ENCODE data around the gene ZDHHC18. TPM values are rescaled to one million over a fixed set of nuclear protein-coding genes. Genes with fewer than 3 reads are reported as not detected.
"Not testable (repeated sequence)": the region's sequence is repeated elsewhere in the genome, so short reads cannot be mapped to it uniquely, and the experiment has no call there.

Gene ZDHHC18
- total RNA-seq, 6 experiments from 2014 or later: 9.6 to 16.9 (median 14.1) TPM

DNA sequence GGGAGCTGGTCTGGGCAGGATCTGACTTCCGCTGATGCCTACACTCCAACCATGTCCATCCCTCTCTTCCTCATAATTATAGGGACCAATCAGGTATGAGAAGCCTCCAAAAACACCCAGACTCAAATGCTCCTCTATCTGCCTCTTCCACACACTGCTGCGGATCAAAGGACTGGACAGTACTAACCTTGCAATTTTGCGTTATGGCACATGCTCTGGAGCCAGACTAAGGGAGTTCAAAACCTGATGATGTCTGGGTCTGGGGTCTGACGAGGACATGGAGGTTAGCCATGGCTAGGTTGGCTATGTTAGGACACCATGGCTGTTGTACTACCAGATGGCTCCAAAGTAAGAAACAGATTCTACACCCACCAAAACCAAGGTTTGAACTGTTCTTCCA lies 53.3 kb downstream of the ZDHHC18 start:
- Histone ChIP-seq H3K27ac (no peak overlapping the region), H3K4me3 (no peak overlapping the region), H3K36me3 (peaks cover 0 to 70% (median 23%) of the 10 kb centered on the region in 4 donors), H3K27me3 (no peaks in the 10 kb centered on the region), H3K4me1 (peaks cover 0 to 7% (median 0%) of the 10 kb centered on the region in 4 donors), H3K9me3 (no peaks in the 10 kb centered on the region)
- WGBS (ENCODE audit: insufficient coverage, low coverage, low lambda C conversion rate, missing lambda C conversion rate): 92% methylated on average over 4 of the region's 4 CpGs
- intact Hi-C loops (cut with DNase I): loop anchor here (10.0 kb wide), 2 partner anchors 65 to 275 kb away; no protein-coding TSS in a partner anchor
- TF ChIP-seq CTCF (IDR thresholded peaks at IDR 0.05): no peak
- no peak for DNase-seq
- no peak for ATAC-seq

DNA sequence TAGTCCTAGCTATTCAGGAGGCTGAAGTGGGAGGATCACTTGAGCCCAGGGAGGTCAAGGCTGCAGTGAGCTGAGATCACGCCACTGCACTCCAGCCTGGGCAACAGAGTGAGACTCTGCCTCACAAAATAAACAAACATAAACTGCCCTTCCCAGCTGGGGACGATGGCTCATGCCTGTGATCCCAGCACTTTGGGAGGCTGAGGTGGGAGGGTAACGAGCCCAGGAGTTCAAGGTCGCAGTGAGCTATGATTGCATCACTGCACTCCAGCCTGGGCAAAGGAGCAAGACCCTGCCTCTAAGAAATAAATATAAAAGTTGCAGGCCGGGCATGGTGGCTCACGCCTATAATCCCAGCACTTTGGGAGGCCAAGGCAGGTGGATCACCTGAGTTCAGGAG lies 55.1 kb downstream of the ZDHHC18 start:
- peaks cover 0 to 84% (median 32%) of the 10 kb centered on the region in 4 donors for H3K36me3 ChIP-seq
- H3K27ac ChIP-seq: not testable (repeated sequence)
- 60% methylated on average over 1 of the region's 6 CpGs for WGBS (ENCODE audit: insufficient coverage, low coverage, low lambda C conversion rate, missing lambda C conversion rate)

GRCh38 chr1:26882696-26883463 lies 56.4 kb downstream of the ZDHHC18 start:
- 81% methylated on average over 5 of the region's 5 CpGs for WGBS (ENCODE audit: insufficient coverage, low coverage, low lambda C conversion rate, missing lambda C conversion rate)
- intact Hi-C loops (cut with DNase I): no loop called here
- no peak for TF ChIP-seq CTCF (IDR thresholded peaks at IDR 0.05)
- no peak for TF ChIP-seq POLR2A (IDR thresholded peaks at IDR 0.05)

More for the DNA sequence above, 55.1 kb downstream of the ZDHHC18 start:
- H3K27me3 ChIP-seq; H3K4me1 ChIP-seq; DNase-seq; H3K9me3 ChIP-seq; H3K4me3 ChIP-seq; intact Hi-C loops (cut with DNase I): not testable (repeated sequence)
- peak in 2 of 4 donors; percentile 49 to 61 for ATAC-seq

GRCh38 chr1:26887125-26887524 lies 60.6 kb downstream of the ZDHHC18 start:
- no CpG with 5 or more reads among the region's 1 CpG for WGBS (ENCODE audit: insufficient coverage, low coverage, low lambda C conversion rate, missing lambda C conversion rate)
- H3K36me3 ChIP-seq: peaks cover 0 to 69% (median 24%) of the 10 kb centered on the region in 4 donors
- ATAC-seq (no peak), DNase-seq (peak in 1 of 3 donors; percentile 7)
- H3K9me3 ChIP-seq: no peaks in the 10 kb centered on the region
- H3K27ac ChIP-seq: no peak overlapping the region
- peaks cover 0 to 14% (median 0%) of the 10 kb centered on the region in 4 donors for H3K4me1 ChIP-seq
- intact Hi-C loops (cut with DNase I): loop anchor here in 1 of 2 donors (5.0 kb wide), 1 partner anchor 35 kb away; no protein-coding TSS in a partner anchor
- TF ChIP-seq CTCF (IDR thresholded peaks at IDR 0.05): peak; percentile 21 to 46 (median 44)
- no peak for TF ChIP-seq POLR2A (IDR thresholded peaks at IDR 0.05)
- H3K27me3 ChIP-seq: no peaks in the 10 kb centered on the region
- no peak overlapping the region for H3K4me3 ChIP-seq

More at GRCh38 chr1:26882696-26883463, 56.4 kb downstream of the ZDHHC18 start:
- no peaks in the 10 kb centered on the region for H3K4me1 ChIP-seq
- no peak overlapping the region for H3K27ac ChIP-seq
- no peak for DNase-seq
- H3K4me3 ChIP-seq: no peak overlapping the region
- no peaks in the 10 kb centered on the region for H3K9me3 ChIP-seq
- no peaks in the 10 kb centered on the region for H3K27me3 ChIP-seq
- H3K36me3 ChIP-seq: peaks cover 0 to 97% (median 36%) of the 10 kb centered on the region in 4 donors
- peak in 1 of 4 donors; percentile 38 for ATAC-seq

DNA sequence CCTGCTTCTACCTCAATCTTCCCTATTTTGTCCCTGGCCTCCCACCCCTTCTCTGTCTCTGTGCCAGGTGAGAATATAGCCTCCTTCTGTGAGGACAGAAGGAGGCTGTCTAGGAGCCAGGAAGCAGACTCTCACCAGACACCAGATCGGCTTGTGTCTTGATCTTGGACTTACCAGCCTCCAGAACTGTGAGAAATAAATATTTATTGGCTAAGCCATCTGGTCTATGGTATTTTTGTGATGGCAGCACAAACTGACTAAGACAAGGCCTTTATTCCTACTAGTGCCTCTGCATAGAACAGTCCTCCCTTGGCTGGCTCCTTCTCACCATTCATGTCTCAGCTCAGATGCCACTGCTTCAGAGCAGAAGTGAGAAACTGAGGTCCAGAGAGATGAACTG lies 61.7 kb downstream of the ZDHHC18 start:
- WGBS (ENCODE audit: insufficient coverage, low coverage, low lambda C conversion rate, missing lambda C conversion rate): 88% methylated on average over 1 of the region's 1 CpG
- no peak for DNase-seq
- intact Hi-C loops (cut with DNase I): loop anchor here in 1 of 2 donors (5.0 kb wide), 1 partner anchor 36 kb away; no protein-coding TSS in a partner anchor
- no peak for TF ChIP-seq POLR2A (IDR thresholded peaks at IDR 0.05)
- no peak for TF ChIP-seq CTCF (IDR thresholded peaks at IDR 0.05)
- no peak for ATAC-seq
- Histone ChIP-seq H3K4me3 (no peak overlapping the region), H3K9me3 (no peaks in the 10 kb centered on the region), H3K27ac (no peak overlapping the region), H3K27me3 (no peaks in the 10 kb centered on the region), H3K4me1 (peaks cover 0 to 14% (median 0%) of the 10 kb centered on the region in 4 donors), H3K36me3 (peaks cover 0 to 69% (median 23%) of the 10 kb centered on the region in 4 donors)
